GM12892 (cell line): ENCODE data around the gene NDFIP1.

Experiments
- POLR2A ChIP-seq: IDR thresholded peaks from 2 replicates; pipeline ENCODE4 v1.6.1; 2011; ENCODE audit warnings: low read depth, low read length, control low read depth
- POLR2AphosphoS5 ChIP-seq: IDR thresholded peaks from 2 replicates; pipeline ENCODE4 v1.6.1; 2011; ENCODE audit warnings: low read depth, low read length, control low read depth

DNA sequence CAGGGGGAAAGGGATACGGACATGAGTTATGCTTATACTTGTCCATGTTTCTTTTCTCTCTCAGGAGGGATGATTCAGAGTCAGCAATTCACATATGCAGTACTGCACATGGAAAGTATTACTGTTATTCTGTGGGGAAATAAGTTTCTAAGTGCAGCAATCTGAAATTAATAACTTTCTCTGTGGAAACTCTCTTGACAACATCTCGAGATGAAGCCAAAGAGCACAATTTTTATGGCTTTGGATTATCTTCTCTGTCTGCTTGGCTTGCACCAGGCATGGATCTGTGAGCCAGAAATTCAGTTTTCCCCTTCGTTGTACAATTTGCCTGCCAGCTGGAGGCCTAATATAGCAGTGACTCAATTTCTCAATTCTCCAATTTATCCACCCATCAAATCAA, 2.5 kb upstream of the NDFIP1 start:
- TF ChIP-seq POLR2A (no peak), POLR2AphosphoS5 (no peak)
